Activated naive CD4-positive, alpha-beta T cell treated with anti-CD3 and anti-CD28 coated beads, Interleukin-2, amount 50 U/mL, for 16 hours (primary cell): ENCODE data around the gene DGKG.

Source experiments
- DNase-seq: peaks from one replicate; pipeline ENCODE4 v3.0.0-alpha.2; 2020

Gene DGKG

DNA sequence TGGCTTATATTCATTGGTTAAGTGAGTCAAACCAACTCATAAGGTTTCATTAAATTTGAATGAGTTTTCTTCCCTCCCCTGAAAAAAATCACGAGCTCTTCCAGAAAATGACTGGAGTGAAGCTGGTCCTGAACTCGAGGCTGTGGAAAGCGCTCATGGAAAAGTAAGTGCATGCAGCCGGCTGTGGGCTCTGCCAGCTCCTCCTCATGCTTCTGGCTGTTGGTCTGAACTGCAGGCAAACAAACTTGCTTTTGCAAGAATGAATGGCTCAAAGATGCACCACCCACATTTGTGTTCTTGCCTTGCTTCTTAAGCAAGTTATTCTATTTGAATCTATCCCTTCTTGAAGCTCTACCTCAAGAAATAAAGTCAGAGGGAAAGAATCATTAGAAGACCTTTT is 259.3 kb downstream of the DGKG start:
- DNase-seq = no peak

DNA sequence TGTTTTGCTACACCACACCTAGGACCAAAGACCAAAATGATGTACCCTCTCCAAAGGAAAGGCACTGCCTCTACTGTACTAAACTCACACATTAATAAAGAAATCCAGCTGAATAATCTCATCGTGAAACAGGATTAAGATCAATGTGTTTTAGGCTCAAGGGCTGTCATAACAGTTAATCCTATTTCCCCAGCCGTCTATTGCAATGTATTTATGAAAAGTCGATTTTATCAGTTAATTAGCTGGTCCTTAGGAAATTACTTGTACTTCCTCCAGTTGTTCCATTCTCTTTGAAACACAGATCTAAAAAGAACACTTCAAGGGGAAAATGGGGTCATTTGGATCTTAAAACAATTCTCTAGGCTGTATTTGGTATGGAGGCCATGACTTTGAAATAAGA is 261.6 kb downstream of the DGKG start:
- no peak for DNase-seq

DNA sequence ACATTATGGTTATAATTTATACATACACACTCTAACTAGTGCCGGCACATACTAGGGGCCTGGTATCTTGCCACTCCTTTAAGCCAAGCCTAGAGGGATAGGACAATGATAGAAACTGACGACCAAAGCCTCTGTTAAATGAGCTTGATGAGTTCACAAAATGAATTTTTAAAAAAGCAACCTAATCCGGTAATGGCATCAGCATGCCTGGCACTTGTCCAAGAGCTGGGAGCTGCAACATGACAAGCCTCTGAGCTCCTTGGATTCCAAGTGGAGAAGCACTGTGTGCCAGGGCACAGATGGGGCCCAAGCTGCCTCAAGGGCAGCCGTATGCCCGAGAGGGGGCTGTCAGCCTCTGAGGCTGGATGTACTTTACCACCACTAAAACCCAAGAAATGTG is 262.9 kb downstream of the DGKG start:
- no peak for DNase-seq

DNA sequence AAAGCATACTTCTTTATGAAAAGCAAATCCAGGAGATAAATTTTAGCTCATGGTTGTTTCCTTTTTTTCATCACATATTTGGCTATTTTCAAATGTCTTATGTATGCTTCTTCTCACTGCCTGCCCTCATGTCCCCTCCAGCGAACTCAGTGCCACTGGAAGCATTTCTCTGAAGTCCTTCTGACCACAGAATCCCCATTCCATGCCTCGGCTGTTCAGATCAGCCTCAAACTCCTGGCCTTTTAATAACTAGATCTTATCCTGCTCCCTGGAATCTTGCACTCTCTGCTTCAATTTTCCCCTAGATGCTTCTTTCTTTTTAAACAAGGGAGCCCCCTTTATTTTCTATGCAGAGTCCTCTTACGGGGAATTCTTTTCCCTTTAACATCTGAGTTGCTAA is 263.3 kb downstream of the DGKG start:
- no peak for DNase-seq

DNA sequence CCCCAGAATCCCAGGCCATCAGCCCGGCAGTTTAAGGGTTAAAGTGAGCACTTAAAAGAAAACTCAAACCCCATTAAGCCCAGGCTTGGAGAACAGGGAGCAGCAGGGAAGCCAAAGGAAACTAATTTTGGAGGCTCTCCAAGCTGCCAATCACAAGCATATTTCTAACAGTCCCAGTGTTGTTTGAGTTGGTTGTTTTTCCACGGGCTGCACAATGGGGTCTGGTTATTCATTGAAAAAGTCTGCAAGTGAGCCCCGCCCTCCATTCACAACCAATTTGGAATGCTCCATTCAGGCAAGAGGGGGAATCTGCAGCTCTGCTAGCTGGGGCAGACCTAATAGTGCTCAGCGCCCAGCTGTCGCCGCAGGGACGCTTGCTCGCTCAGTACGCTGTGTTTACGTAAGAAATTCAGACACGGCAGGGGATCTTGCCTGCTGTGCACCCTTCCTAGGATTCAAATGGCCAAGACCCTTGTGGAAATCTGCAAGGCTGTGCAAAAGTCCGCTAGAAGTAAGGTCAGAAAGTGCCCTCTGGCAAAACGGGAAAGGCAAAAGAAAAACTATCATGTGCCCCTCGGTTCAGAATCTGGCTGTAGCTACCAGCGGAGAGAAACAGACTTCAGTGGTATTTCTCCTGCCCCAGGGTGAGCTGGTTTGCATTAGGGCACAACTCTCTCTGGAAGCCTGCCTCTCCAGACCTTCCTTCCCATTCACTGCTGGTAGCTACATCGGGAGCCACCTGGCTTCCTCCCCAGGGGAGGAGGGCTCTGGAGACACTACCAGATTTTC is 264.2 kb downstream of the DGKG start:
- DNase-seq = no peak

DNA sequence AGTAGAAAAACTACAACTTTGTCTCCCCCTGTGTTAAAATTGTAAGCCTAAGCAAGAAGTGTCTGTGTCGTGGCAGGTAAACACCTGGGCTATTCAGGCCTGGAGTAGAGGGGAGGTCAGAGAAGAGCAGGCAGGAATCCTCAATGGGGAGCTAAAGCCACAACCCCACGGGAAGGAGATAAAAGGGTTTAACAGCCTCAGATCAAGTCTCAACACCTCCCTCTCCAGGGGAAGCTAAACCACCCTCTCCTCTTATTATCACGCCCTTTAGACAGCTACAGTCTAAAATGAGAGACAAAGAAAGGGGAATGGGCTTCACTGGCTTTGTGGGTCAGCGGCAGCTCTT is 264.7 kb downstream of the DGKG start:
- DNase-seq = no peak
